ENCODE data around the gene LBP.

DNA sequence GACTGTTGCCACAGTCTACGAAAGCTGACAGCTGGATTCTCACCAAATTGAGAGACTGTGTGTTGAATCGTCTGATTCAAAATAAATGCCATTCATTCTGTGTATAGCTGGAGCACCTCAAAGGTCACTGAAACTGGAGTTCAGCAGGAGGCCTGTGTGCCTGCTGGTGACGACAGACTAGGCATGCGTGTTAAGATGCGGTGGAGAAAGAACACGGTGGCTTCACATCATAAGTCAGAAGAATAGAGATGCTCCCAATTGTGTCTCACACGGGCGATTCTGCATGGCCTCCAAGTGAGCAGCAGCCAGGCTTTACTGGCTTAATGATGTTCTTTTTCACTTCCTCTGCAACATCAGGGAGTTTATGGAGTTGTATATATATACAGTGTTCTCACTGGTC is 56.5 kb downstream of the LBP start:
- TF ChIP-seq POLR2AphosphoS5 (IDR thresholded peaks at IDR 0.05) (no peak), CTCF (IDR thresholded peaks at IDR 0.05) (no peak)
